GM21381 (cell line): ENCODE data around the gene RAD9A.
"Not testable (repeated sequence)": the region's sequence is repeated elsewhere in the genome, so short reads cannot be mapped to it uniquely, and the experiment has no call there.

Source experiments
- ATAC-seq: cut with Tn5 transposase; IDR thresholded peaks from one replicate; pipeline ENCODE4 v1.9.1; 2021; ENCODE audit warnings: mild to moderate bottlenecking, moderate library complexity; ENCODE audit not compliant: unreplicated experiment

The RAD9A gene

DNA sequence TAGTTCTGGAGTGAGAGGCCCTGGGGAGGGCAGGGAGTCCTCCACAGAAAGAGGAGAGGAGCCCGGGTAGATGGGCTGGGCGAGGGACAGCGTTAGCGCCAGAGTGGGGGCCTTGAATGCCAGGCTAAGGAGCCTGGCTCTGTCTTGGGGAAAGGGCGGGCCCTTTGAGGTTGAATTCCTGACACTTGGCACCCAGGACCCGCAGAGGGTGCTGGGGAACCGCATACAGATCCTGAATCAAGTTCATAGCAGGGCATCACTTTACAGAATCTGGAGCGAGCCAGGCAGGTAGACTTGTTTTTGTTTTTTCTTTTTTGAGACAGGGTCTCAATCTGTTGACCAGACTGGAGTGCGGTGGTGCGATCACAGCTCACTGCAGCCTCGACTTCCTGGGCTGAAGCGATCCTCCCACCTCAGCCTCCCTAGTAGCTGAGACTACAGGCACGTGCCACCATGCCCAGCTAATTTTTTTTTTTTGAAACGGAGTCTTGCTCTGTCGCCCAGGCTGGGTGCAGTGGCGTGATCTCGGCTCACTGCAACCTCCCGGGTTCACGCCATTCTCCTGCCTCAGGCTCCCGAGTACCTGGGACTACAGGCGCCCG, 29.7 kb downstream of the RAD9A start:
- no peak for ATAC-seq

DNA sequence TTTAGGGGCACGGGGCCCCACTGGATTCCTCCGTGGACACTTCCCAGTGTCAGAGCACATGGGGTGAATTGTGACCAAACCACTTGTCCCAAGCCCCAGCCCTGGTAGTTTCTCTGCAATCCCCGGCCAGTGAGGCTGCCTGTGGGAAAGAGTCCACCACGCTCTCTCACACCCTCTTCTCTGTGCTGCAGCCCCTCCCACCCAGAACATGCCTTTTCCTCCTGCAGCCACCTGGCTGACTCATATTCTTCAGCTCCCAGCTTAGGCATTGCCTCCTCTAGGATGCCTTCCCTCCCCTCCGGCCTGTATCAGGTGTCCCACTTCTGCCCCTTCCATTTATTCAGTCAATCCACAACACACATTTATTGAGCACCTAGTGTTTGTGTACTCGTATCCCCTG, 31.1 kb downstream of the RAD9A start:
- ATAC-seq, result no peak

DNA sequence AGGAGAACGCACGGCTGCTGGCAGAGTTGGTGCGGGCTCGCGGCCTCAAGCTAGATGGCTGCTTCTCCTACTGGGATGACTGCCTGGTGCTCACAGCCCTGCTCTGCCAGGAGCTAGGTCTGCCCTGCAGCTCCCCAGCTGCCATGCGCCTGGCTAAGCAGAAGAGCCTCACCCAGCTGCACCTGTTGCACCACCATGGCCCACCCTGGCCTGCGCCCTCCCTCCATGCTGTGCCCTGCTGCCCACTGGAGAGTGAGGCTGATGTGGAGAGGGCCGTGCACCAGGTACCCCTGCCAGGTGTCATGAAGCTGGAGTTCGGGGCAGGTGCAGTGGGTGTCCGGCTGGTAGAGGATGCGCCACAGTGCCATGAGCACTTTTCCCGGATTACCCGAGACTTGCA, 31.7 kb downstream of the RAD9A start:
- ATAC-seq, result no peak

DNA sequence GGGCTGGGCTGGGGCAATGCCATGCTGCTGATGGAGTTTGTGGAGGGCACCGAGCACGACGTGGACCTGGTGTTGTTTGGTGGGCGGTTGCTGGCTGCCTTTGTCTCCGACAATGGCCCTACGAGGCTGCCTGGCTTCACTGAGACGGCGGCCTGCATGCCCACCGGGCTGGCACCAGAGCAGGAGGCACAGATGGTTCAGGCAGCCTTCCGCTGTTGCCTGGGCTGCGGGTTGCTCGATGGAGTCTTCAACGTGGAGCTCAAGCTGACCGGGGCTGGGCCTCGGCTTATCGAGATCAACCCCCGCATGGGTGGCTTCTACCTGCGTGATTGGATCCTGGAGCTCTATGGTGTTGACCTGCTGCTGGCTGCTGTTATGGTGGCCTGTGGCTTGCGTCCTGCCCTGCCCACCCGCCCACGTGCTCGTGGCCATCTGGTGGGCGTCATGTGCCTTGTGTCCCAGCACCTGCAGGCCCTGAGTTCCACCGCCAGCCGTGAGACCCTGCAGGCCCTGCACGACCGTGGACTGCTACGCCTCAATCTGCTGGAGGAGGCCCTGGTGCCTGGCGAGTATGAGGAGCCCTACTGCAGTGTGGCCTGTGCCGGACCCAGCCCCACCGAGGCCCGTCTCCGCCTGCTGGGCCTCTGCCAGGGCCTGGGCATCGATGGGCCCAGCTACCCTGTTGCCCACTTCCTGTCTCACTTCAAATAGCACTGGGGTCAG, 32.3 kb downstream of the RAD9A start:
- no peak for ATAC-seq

DNA sequence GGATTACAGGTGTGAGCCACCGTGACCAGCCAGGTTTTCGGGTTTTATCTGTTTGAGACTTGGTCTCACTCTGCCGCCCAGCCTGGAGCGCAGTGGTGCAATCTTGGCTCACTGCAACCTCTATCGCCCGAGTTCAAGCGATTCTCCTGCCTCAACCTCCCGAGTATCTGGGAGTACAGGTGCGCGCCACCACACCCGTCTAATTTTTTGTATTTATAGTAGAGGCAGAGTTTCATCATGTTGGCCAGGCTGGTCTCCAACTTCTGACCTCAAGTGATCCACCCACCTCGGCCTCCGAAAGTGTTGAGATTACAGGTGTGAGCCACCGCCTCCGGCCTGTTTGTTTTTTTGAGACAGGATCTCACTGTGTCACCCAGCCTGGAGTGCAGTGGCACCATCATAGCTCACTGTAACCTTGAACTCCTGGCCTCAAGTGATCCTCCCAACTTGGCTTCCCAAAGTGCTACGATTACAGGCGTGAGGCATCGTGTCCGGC, 35.6 kb downstream of the RAD9A start:
- not testable (repeated sequence) for ATAC-seq

DNA sequence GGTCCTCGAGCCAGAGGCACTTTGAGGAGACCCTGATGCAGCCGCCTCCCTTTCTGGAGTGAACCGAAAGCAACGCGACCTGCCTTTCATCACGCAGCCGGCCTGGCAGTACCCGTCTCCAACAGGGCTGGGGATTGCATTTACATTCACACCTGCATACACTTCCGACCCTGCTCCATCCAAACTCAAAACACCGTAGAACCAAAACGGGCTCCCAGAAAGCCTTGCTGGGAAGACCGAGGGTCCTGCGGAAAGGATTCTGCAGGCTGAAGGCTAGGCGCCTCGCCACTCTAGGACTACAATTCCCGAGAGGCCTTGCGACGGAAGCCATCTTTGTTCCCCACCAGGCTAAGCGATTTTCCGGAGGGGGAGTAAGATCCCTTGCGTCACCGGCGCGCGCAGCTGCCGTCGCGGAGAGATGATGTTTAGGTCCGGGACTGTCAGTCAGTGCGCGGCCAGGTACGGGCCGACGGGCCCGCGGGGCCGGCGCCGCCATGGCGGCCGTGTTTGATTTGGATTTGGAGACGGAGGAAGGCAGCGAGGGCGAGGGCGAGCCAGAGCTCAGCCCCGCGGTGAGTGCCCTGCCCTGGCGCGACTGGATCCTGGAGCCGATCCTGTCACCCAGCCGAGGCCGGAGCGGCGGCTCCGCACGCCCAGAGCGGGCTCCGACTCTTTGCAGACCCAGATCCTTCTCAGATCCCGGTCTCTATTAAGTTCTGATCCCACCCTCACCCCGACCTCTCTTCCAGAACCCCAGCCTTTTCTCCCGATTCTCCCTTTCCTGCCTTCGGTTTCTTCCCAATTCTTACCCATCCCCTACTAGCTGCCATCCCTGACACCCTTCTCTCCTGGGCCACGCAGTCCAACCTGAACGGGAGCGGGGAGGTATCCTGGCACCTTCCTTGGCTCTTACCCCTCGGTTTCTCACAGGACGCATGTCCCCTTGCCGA, 36.5 kb downstream of the RAD9A start, which contains the start of gene RPS6KB2:
Gene RPS6KB2 (plus strand): TSS at position 443 of the 950 bp plus-strand sequence. CDS start 52 bp downstream, at position 495.
- ATAC-seq, result peak; percentile 83

DNA sequence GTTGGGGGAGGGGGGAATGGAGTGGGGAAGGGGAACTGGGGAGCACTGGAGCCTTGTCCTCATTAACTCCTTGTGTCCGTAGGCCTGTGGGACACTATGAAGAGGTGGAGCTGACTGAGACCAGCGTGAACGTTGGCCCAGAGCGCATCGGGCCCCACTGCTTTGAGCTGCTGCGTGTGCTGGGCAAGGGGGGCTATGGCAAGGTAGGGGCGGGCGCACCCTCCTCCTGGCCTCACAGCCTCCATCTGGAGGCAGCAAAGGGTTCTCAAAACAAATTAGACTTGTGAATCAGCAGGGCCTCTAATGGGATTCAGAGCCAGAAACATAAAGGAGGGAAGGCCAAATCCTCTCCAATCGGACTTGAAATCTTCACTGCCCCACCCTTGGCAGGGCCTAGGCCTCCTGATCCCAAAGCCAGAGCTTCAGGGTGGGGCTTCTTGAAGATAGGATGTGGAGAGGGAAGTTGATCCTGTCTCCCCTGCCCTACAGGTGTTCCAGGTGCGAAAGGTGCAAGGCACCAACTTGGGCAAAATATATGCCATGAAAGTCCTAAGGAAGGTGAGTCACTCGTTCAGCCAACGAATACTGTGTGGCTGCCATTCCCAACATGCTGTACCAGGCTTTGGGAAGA, 37.4 kb downstream of the RAD9A start:
- ATAC-seq, result no peak

DNA sequence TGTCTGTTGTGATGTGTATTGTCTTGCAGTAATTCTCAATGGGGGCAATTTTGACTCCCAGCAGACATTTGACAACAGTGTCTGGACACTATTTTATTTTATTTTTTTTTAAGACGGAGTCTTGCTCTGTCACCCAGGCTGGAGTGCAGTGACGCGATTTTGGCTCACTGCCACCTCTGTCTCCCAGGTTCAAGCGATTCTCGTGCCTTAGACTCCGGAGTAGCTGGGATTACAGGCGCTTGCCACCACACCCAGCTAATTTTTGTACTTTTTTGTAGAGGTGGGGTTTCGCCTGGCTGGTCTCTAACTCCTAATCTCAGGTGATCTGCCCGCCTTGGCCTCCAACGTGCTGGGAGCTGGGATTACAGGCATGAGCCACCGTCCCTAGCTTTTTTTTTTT, 37.9 kb downstream of the RAD9A start:
- no peak for ATAC-seq

DNA sequence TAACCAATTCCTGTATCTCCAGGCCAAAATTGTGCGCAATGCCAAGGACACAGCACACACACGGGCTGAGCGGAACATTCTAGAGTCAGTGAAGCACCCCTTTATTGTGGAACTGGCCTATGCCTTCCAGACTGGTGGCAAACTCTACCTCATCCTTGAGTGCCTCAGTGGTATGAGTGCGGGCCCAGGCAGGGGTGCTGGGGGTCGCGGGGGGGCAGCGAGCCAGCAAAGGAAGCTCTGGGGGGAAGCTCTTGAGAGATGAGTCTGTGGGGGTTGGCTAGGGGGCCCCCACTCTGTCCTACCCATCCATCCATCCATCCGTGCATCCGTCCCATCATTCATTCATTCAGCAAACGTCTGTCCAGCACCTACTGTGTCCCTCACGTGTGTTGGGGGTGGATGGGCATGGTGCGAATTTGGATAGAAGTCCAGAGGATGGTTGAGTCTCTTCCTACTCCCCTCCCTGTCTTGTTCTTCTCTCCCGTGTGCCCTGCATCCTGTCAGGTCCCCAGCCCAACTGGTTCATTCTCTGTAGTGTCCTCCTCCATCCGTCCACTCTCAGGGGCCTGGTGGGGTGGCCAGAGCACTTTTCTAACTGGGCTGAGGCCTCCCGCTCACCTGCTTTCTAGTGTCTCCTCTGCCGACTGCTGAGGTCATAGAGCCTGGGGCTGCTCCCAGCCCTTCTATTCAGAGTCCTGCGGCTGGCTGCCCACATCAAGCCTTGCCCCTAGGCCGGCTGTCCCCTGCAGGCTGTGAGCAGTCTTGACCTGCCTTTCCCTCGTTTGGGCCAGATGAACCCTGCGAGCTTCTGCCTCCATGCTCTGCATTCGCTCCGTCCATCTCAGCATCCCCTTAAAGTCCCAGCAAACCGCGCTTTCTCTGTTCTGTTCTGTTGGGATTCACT, 39.8 kb downstream of the RAD9A start:
- no peak for ATAC-seq

DNA sequence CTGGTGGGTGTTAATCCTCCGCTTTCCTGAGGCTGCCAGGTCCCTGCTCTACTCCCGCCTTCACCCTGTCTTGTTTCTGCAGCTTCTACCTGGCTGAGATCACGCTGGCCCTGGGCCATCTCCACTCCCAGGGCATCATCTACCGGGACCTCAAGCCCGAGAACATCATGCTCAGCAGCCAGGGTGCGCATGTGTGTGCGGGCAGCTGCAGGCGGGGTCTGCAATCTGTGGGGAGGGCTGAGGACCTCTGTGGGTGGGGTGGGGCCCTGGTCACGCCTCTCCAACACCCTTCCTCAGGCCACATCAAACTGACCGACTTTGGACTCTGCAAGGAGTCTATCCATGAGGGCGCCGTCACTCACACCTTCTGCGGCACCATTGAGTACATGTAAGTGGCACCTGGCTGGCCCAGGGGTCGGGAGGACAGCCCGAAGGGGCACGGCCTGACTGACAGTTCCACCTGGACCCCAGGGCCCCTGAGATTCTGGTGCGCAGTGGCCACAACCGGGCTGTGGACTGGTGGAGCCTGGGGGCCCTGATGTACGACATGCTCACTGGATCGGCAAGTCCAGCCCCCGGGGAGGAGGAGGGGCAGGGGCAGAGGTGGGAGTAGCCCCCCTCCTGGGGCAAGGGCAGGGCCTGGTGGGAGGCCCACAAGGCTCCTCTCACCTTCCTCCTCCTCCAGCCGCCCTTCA, 41.0 kb downstream of the RAD9A start:
- no peak for ATAC-seq

DNA sequence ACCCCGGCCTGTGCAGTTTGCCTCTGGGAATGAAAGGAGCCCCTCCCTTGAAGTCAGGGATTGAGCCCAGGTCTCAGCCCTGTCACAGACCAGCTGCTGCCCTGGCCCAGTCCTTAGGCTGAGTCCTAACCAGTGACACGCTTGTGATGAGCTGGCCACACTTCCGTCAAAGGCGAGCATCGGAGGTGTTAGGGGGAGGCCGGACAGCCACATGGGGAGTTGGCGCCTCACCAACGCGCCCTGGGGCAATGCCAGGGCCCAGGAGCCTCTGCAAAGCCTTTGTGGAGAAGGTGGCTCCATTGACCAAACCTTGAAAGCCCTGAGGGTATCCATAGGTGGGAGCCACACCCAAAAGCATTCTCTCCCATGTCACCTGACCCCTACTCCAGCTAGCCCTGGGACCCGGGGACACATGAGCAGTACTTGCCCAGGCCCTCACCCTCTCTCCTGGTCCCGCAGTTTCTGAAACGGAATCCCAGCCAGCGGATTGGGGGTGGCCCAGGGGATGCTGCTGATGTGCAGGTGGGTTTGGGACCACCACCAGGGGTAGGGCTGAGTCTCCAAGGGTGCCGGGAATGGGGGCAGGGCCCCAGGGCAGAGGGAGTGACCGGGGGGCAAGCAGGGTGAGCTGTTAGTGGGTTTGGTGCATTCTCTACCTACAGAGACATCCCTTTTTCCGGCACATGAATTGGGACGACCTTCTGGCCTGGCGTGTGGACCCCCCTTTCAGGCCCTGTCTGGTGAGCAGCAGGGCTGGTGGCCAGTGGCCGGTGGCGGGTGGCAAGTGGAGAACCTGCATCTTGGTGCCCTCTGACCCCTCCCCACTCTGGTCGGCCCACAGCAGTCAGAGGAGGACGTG, 42.0 kb downstream of the RAD9A start:
- ATAC-seq, result no peak

DNA sequence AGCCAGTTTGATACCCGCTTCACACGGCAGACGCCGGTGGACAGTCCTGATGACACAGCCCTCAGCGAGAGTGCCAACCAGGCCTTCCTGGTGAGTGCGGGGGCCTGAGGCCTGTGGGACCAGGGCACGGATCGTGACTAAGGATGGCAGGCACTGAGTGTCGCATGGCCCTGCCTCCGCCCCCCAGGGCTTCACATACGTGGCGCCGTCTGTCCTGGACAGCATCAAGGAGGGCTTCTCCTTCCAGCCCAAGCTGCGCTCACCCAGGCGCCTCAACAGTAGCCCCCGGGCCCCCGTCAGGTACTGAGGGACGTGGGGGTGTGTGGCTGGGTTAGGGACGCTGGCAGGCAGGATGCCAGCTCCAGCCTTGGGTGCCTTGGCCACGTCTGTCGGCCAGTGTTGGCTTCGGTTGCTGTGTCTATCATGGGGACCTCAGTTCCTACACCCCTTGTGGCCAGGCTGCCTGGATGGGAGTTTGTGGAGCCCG, 42.7 kb downstream of the RAD9A start:
- ATAC-seq, result no peak

DNA sequence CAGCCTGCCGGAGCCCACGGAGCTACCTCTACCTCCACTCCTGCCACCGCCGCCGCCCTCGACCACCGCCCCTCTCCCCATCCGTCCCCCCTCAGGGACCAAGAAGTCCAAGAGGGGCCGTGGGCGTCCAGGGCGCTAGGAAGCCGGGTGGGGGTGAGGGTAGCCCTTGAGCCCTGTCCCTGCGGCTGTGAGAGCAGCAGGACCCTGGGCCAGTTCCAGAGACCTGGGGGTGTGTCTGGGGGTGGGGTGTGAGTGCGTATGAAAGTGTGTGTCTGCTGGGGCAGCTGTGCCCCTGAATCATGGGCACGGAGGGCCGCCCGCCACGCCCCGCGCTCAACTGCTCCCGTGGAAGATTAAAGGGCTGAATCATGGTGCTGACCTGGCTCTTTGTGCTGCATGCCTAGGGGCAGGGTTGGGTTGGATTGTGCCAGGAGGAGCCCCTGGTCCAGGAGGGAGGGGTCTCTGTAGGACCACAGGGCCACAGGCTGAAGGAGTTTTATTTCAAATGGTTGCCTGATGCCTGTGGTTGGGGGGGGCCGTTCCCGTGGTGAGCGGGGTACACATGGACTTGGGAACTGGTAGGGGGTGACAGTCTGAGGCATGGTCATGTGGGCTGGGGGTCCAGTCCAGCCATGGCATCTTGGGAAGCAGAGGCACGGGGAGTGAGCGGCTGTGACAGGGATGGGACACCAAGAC, 43.4 kb downstream of the RAD9A start:
- no peak for ATAC-seq

DNA sequence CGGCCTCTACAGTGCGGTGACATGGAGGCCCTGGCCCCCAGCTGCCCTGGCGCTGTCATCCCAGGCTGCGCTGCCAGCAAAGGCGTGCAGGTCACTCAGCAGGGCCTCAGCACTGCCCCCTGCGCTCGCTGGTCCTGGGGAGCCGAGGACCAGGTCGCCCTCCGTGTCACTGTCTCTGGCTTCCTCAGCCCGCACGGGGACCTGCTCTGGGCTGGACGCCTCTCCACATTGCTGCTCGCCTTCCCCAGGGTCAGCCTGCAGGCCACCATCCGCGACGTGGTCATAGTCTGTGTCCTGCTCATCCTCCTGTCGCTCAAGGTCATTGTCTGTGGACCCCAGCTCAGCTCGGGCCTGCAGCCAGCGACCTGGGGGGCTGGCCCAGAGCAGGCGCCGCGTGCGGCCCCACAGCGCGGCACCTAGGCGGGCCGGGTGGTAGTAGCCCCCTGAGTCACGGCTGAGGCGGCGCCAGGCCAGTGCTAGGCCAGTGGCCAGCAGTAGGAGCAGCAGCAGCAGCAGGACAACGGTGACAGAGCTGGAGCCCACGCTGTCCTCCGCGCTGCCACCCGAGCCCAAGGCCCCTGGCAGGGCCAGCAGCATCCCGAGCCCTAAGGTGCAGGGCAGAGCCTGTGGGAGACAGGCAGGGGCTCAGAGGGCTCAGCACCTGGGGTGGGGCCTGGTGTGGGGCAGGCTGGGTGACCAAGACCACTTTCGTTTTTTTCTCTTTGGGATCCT, 44.1 kb downstream of the RAD9A start:
- no peak for ATAC-seq

DNA sequence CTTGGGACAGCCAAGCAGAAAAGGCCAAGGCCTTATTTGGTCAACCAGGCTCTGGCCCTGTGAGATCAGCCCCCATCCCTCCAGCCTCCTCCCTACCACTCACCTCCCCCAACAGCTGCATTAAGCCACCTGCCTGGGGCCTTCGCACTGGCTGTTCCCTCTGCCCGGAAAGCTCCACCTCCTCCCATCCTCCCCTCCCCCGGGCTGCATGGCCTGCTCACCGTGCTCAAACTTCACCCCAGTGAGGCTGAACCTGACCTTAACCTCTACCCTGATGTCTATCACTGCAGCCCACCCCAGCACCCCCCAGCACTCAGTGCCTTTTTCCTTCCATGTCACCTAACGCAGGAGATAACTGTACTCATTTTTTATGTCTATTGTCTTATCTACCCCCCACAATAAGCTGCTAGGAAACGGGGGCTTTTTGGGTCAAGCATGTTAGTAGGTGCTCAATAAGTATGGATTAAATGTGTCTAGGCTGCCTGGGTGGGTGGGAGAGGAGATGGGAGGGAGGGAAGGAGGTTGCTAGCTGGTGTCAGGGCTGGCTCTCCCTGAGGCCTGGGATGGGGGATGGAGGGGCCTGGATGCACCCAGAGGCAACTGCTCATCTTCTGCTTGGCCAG, 44.8 kb downstream of the RAD9A start:
- ATAC-seq, result no peak

DNA sequence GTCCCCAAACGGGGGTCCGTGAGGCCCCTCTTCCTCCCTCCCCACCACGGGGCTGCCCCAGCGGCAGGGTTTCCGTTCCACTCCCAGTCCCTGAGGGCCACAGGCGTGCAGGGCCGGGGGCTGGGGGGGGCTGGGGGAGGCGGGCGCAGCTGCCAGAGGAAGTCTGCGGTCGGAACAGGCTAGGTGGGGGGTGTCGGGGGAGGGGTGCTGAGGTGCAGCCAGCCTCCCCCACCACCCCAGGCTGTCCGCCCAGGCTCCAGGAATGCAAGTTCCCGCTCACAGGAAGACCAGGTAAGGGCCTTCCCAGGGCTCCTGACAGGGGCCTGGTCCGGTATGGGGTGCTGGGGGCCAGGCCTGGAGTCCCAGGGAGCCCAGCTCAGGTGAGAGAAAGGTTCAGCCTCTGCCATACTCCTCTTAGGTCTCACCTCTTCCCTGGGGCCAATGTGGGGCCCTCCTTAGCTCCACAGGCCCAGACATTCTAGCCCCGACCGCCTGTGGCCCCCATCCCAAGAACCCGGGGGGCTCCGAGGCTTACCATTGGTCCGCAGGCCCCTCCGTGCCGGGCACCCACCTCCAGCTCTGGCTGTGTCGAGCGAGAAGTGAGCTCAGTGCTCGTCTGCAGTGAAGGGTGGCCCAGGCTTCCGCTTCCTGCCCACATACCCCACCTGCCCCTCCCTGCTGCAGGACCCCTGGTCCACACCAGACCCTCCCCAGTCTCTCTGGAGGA, 45.5 kb downstream of the RAD9A start, which contains the start of gene PTPRCAP:
Gene PTPRCAP (minus strand): TSS at position 601 of the 727 bp plus-strand sequence. CDS start 63 bp downstream, at position 538.
- no peak for ATAC-seq
